T-cell (primary cell): ENCODE data around the gene STYX. TPM values are rescaled to one million over a fixed set of nuclear protein-coding genes. Genes with fewer than 3 reads are reported as not detected.

Source experiments
- ATAC-seq, 4 experiments: fragments of 200-7000 bp in 3 of 4; fragments of 150-1000 bp in 1 of 4; cut with Tn5 transposase; replicated peaks in 1 of 4; 1 replicate in 3 of 4; 2 replicates in 1 of 4; pipeline ENCODE4 v1.10.0; 2021; ENCODE audit warnings: moderate library complexity in 3 of 4, mild to moderate bottlenecking in 2 of 4, moderate number of reproducible peaks in 1 of 4
- CTCF ChIA-PET, 2 donors: fragments of 300-600 bp; sonication (Branson Sonifier 250); formaldehyde crosslinking; loops; one replicate each; lab custom pipeline; 2022; ENCODE audit warnings: antibody characterized with exemption in 2 of 2; lab: Charles Lee
- POLR2A ChIA-PET, 2 donors: fragments of 300-600 bp; sonication (Branson Sonifier 250); formaldehyde crosslinking; loops; one replicate each; lab custom pipeline; 2022; ENCODE audit warnings: antibody characterized with exemption in 2 of 2; lab: Charles Lee
- DNase-seq, 35 experiments: peaks; one replicate each; pipeline versions ENCODE4 v3.0.0 to v3.0.0-alpha.2; 2013 to 2023
- H3K27ac ChIP-seq: one replicate; pipeline ENCODE4 v1.5.1; 2013; ENCODE audit warnings: low read length
- H3K27me3 ChIP-seq, 2 experiments: replicated peaks in 1 of 2; 1 replicate in 1 of 2; 2 replicates in 1 of 2; pipeline versions ENCODE4 v1.6.1 to v1.7.0; 2013; ENCODE audit warnings: low read length in 1 of 2, mixed read lengths in 1 of 2; ENCODE audit not compliant: control insufficient read depth in 2 of 2, insufficient read depth in 2 of 2; ENCODE audit errors: extremely low read depth in 1 of 2
- H3K36me3 ChIP-seq, 2 donors: 1 replicate in 1 of 2; 2 replicates in 1 of 2; pipeline versions ENCODE4 v1.6.1 to v1.7.0; 2013; ENCODE audit warnings: low read length in 1 of 2; ENCODE audit not compliant: control insufficient read depth in 2 of 2, insufficient read depth in 1 of 2; ENCODE audit errors: extremely low read depth in 1 of 2
- H3K4me1 ChIP-seq, 2 experiments: 1 replicate in 1 of 2; 2 replicates in 1 of 2; pipeline versions ENCODE4 v1.6.1 to v1.7.0; 2013; ENCODE audit warnings: low read length in 2 of 2, mixed read lengths in 1 of 2; ENCODE audit not compliant: insufficient read depth in 2 of 2, control insufficient read depth in 1 of 2; ENCODE audit errors: extremely low read depth in 1 of 2
- H3K4me3 ChIP-seq, 2 donors: 1 replicate in 1 of 2; 2 replicates in 1 of 2; pipeline versions ENCODE4 v1.5.1 to v1.7.0; 2013; ENCODE audit warnings: mild to moderate bottlenecking in 2 of 2, low read length in 1 of 2, moderate library complexity in 1 of 2; ENCODE audit not compliant: control insufficient read depth in 1 of 2; ENCODE audit errors: extremely low read depth in 1 of 2
- H3K9me3 ChIP-seq: 2 replicates; pipeline ENCODE4 v1.7.0; 2013
- H3K27ac Mint-ChIP-seq, 2 donors: one replicate each; pipeline ENCODE4 v1.8.0; 2020 to 2021; ENCODE audit warnings: mild to moderate bottlenecking in 2 of 2, mixed read lengths in 2 of 2
- H3K27me3 Mint-ChIP-seq, 2 donors: one replicate each; pipeline ENCODE4 v1.8.0; 2021 to 2022; ENCODE audit warnings: mixed read lengths in 2 of 2
- H3K36me3 Mint-ChIP-seq: one replicate; pipeline ENCODE4 v1.8.0; 2021; ENCODE audit warnings: mixed read lengths
- H3K4me1 Mint-ChIP-seq, 3 donors: one replicate each; pipeline ENCODE4 v1.8.0; 2020 to 2022; ENCODE audit warnings: mixed read lengths in 3 of 3, mild to moderate bottlenecking in 1 of 3
- H3K4me3 Mint-ChIP-seq, 3 donors: one replicate each; pipeline ENCODE4 v1.8.0; 2020 to 2022; ENCODE audit warnings: mild to moderate bottlenecking in 3 of 3, mixed read lengths in 3 of 3, moderate library complexity in 3 of 3
- H3K9me3 Mint-ChIP-seq, 3 donors: one replicate each; pipeline ENCODE4 v1.8.0; 2020 to 2022; ENCODE audit warnings: mixed read lengths in 3 of 3
- WGBS: methylation state at CpG from one replicate; pipeline ENCODE4 v1.1.5; 2013; ENCODE audit warnings: missing lambda C conversion rate; ENCODE audit not compliant: insufficient coverage; 5-methylcytosine and 5-hydroxymethylcytosine counted together
- total RNA-seq, 35 experiments: library from RNA in 6 of 35; stranded (reverse) in 6 of 35; fragments of 120-200 nt in 1 of 35; gene quantifications; one replicate each; pipeline versions ENCODE4 v1.2.1 to v1.2.4 and lab custom pipeline; 2013 to 2026

The STYX gene, protein sequence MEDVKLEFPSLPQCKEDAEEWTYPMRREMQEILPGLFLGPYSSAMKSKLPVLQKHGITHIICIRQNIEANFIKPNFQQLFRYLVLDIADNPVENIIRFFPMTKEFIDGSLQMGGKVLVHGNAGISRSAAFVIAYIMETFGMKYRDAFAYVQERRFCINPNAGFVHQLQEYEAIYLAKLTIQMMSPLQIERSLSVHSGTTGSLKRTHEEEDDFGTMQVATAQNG
- total RNA-seq = 10 to 100 TPM; 29.6 to 40.0 (median 36.9) TPM
- 46.7 TPM for total RNA-seq (2013)
- 42.2 to 144 (median 74.9) reads per million in 29 experiments for total RNA-seq (lab: John Stamatoyannopoulos, UW)

GRCh38 chr14:52729925-52730708 is at the start of gene STYX:
TSS of gene STYX (plus strand) at chr14:52730166. CDS start at chr14:52730475, 309 bp downstream.
- ChIA-PET POLR2A (interaction anchor here (0.6 to 2.4 kb wide), 8 partner anchors 10 to 1950 kb away, joined by 3 to 13 read pairs (median 3); partner anchors contain the start of gene TXNDC16 (in 1 of the 2)), CTCF (interaction anchor here in 1 of 2 donors (0.6 to 1.4 kb wide), 5 partner anchors 12 to 1834 kb away, joined by 3 to 6 read pairs (median 3); partner anchors contain the start of gene TXNDC16)
- WGBS = under 1% methylated on average over 69 of the region's 72 CpGs
- Mint-ChIP-seq H3K27ac (peak within 1 kb of the TSS; percentile 89), H3K4me1 (peaks cover 38 to 42% (median 40%) of the 10 kb centered on the region in 3 donors), H3K4me3 (peak within 1 kb of the TSS; percentile 92 to 93 (median 92)), H3K36me3 (peaks cover 29% of the 10 kb centered on the region), H3K9me3 (no peaks in the 10 kb centered on the region), H3K27me3 (no peaks in the 10 kb centered on the region)
- peak; percentile 91 to 99 (median 97) for DNase-seq
- Histone ChIP-seq H3K4me1 (peaks cover 4 to 21% of the 10 kb centered on the region in 2 experiments), H3K9me3 (no peaks in the 10 kb centered on the region), H3K4me3 (peak within 1 kb of the TSS; percentile 76 to 100), H3K27ac (peak within 1 kb of the TSS; percentile 78), H3K27me3 (no peaks in the 10 kb centered on the region), H3K36me3 (peaks cover 0 to 34% of the 10 kb centered on the region in 2 donors)
- ATAC-seq = peak; percentile 93 to 99 (median 96)

GRCh38 chr14:52683985-52684520 is 45.9 kb upstream of the STYX start:
- ATAC-seq (no peak), DNase-seq (no peak)
- Histone ChIP-seq H3K9me3 (no peaks in the 10 kb centered on the region), H3K4me1 (peaks cover 0 to 13% of the 10 kb centered on the region in 2 experiments), H3K27ac (no peak overlapping the region), H3K4me3 (no peak overlapping the region), H3K27me3 (no peaks in the 10 kb centered on the region), H3K36me3 (peaks cover 0 to 14% of the 10 kb centered on the region in 2 donors)
- ChIA-PET POLR2A (interaction anchor here (0.6 to 0.7 kb wide), 2 partner anchors 26 to 40 kb away, joined by 3 to 6 read pairs; no protein-coding TSS in a partner anchor), CTCF (interaction anchor here in 1 of 2 donors (0.7 to 0.8 kb wide), 2 partner anchors 25 to 52 kb away, joined by 3 read pairs; no protein-coding TSS in a partner anchor)
- H3K36me3 Mint-ChIP-seq = peaks cover 4% of the 10 kb centered on the region
- no peaks in the 10 kb centered on the region for H3K9me3 Mint-ChIP-seq
- H3K27ac Mint-ChIP-seq = peak overlapping the region; percentile 4 to 51
- no peaks in the 10 kb centered on the region for H3K27me3 Mint-ChIP-seq
- no peak overlapping the region for H3K4me3 Mint-ChIP-seq
- H3K4me1 Mint-ChIP-seq = peaks cover 44 to 59% (median 55%) of the 10 kb centered on the region in 3 donors
- no CpG with 5 or more reads among the region's 2 CpGs for WGBS

GRCh38 chr14:52686176-52686575 is 43.8 kb upstream of the STYX start:
- Histone ChIP-seq H3K36me3 (peaks cover 0 to 8% of the 10 kb centered on the region in 2 donors), H3K9me3 (no peaks in the 10 kb centered on the region), H3K4me1 (peaks cover 0 to 16% of the 10 kb centered on the region in 2 experiments), H3K27me3 (no peaks in the 10 kb centered on the region), H3K27ac (no peak overlapping the region), H3K4me3 (no peak overlapping the region)
- no CpG with 5 or more reads among the region's 1 CpG for WGBS
- no peak for DNase-seq
- H3K27me3 Mint-ChIP-seq = no peaks in the 10 kb centered on the region
- H3K27ac Mint-ChIP-seq = peak overlapping the region in 1 of 2 donors; percentile 3
- ChIA-PET POLR2A (interaction anchor here (0.8 kb wide), 2 partner anchors 15 to 134 kb away, joined by 3 to 4 read pairs; partner anchors contain the start of genes GPR137C (in 1 of the 2) and TXNDC16 (in 1 of the 2)), CTCF (no interaction called here)
- H3K4me3 Mint-ChIP-seq = peak overlapping the region in 1 of 3 donors; percentile 33
- H3K4me1 Mint-ChIP-seq = peaks cover 59 to 75% (median 74%) of the 10 kb centered on the region in 3 donors
- no peaks in the 10 kb centered on the region for H3K9me3 Mint-ChIP-seq
- H3K36me3 Mint-ChIP-seq = peaks cover 5% of the 10 kb centered on the region
- ATAC-seq = no peak

- Histone ChIP-seq H3K4me3 (no peak overlapping the region), H3K27me3 (no peaks in the 10 kb centered on the region), H3K27ac (no peak overlapping the region), H3K9me3 (no peaks in the 10 kb centered on the region), H3K4me1 (peaks cover 17 to 27% of the 10 kb centered on the region in 2 experiments), H3K36me3 (peaks cover 0 to 3% of the 10 kb centered on the region in 2 donors)
- no peaks in the 10 kb centered on the region for H3K9me3 Mint-ChIP-seq
- H3K27ac Mint-ChIP-seq = no peak overlapping the region
- DNase-seq (no peak), ATAC-seq (no peak)
- POLR2A ChIA-PET = interaction anchor here in 1 of 2 donors (0.6 kb wide), 1 partner anchor 92 kb away, joined by 3 read pairs; no protein-coding TSS in a partner anchor
- H3K27me3 Mint-ChIP-seq = no peaks in the 10 kb centered on the region
- peak overlapping the region in 2 of 3 donors; percentile 13 to 98 for H3K4me3 Mint-ChIP-seq
- CTCF ChIA-PET = no interaction called here
- H3K4me1 Mint-ChIP-seq = peaks cover 80 to 85% (median 81%) of the 10 kb centered on the region in 3 donors
- peaks cover 8% of the 10 kb centered on the region for H3K36me3 Mint-ChIP-seq
- WGBS = 93% methylated on average over 2 of the region's 7 CpGs
These were observed 38.8 kb upstream of the STYX start for GRCh38 chr14:52690983-52691760.

DNA sequence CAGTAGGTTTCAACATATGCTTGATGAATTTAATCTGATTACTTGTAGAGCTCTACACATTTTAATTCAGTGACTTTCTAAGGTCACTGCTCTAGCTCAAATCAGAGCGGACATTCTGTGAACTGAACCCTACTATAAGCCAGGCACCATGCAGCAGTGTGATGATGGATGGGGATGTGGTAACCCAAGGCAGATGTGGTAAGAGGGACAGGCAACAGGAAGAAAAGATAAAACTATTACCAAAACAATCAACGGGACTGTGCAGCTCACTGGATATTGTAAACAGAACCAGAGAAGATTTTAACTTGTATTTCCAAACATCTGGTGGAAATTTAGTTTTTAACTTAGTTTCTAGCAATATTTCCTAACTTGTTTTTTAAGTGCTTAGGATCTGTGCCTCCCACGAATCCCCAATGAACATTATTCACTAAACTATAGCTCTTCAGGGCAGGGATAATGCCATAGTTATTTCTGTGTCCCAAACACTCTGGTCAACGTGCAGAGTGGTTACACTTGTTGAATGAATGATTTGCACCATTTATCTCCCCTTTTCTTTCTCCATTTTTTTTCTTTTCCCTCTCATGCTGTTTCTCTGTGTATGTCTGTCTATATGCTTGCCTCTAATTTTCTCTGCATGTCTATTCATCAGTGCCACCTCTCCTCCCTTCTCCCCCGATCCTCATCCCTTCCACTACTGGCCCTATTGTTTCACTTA is 37.6 kb upstream of the STYX start:
- Mint-ChIP-seq H3K27ac (peak overlapping the region; percentile 17 to 20), H3K4me1 (peaks cover 68 to 75% (median 68%) of the 10 kb centered on the region in 3 donors)

More for the DNA sequence above, 37.6 kb upstream of the STYX start:
- Histone ChIP-seq H3K4me3 (no peak overlapping the region), H3K27ac (no peak overlapping the region), H3K27me3 (no peaks in the 10 kb centered on the region), H3K36me3 (peaks cover 0 to 3% of the 10 kb centered on the region in 2 donors), H3K9me3 (no peaks in the 10 kb centered on the region), H3K4me1 (peaks cover 18 to 25% of the 10 kb centered on the region in 2 experiments)
- CTCF ChIA-PET = interaction anchor here in 1 of 2 donors (0.6 to 1.2 kb wide), 2 partner anchors 19 to 50 kb away, joined by 3 read pairs; no protein-coding TSS in a partner anchor
- DNase-seq (peak in 12 of 35 experiments; percentile 5 to 39 (median 12)), ATAC-seq (peak; percentile 21 to 32 (median 24))
- Mint-ChIP-seq H3K36me3 (peaks cover 8% of the 10 kb centered on the region), H3K27me3 (no peaks in the 10 kb centered on the region), H3K4me3 (peak overlapping the region; percentile 44 to 98 (median 48)), H3K9me3 (no peaks in the 10 kb centered on the region)
- POLR2A ChIA-PET = no interaction called here
- WGBS = no CpG with 5 or more reads among the region's 5 CpGs
